Right atrium auricular region (tissue), 2 donors: Measurements from ENCODE around the gene DGLUCY. TPM values are rescaled to one million over a fixed set of nuclear protein-coding genes. Genes with fewer than 3 reads are reported as not detected.

Experiments
- DNase-seq: peaks from one replicate; pipeline ENCODE4 v3.0.0-alpha.2; 2019; ENCODE audit warnings: low spot score
- H3K27ac ChIP-seq, 2 donors: fragments of 200-600 bp; sonication (generic); 1 replicate in 1 of 2; 2 replicates in 1 of 2; pipeline ENCODE4 v1.5.1; 2016 to 2019
- H3K27me3 ChIP-seq, 2 donors: fragments of 200-600 bp; sonication (generic); one replicate each; pipeline versions ENCODE4 v1.5.1 to v1.6.0; 2017 to 2019
- H3K36me3 ChIP-seq: fragments of 200-600 bp; sonication (generic); one replicate; pipeline ENCODE4 v1.5.1; 2016
- H3K4me1 ChIP-seq, 2 donors: fragments of 200-600 bp; sonication (generic); one replicate each; pipeline versions ENCODE4 v1.5.1 to v1.6.0; 2017 to 2019
- H3K4me3 ChIP-seq, 2 donors: fragments of 200-600 bp; sonication (generic); 1 replicate in 1 of 2; 2 replicates in 1 of 2; pipeline ENCODE4 v1.5.1; 2017 to 2019; ENCODE audit warnings: mild to moderate bottlenecking in 1 of 2, moderate library complexity in 1 of 2
- H3K9me3 ChIP-seq, 2 donors: fragments of 200-600 bp; sonication (generic); one replicate each; pipeline ENCODE4 v1.5.1; 2019
- CTCF ChIP-seq, 2 donors: fragments of 200-600 bp; sonication (generic); IDR thresholded peaks; one replicate each; pipeline ENCODE4 v1.5.1; 2019; ENCODE audit warnings: antibody characterized with exemption in 2 of 2
- total RNA-seq, 2 donors: library from RNA; depleted of rRNA; stranded (reverse); fragments of >200 nt; gene quantifications; one replicate each; pipeline ENCODE4 v1.1.0, GENCODE V29; 2016

Gene DGLUCY
- total RNA-seq, 2 donors from 2014 or later = 81.8 to 136 TPM

DNA sequence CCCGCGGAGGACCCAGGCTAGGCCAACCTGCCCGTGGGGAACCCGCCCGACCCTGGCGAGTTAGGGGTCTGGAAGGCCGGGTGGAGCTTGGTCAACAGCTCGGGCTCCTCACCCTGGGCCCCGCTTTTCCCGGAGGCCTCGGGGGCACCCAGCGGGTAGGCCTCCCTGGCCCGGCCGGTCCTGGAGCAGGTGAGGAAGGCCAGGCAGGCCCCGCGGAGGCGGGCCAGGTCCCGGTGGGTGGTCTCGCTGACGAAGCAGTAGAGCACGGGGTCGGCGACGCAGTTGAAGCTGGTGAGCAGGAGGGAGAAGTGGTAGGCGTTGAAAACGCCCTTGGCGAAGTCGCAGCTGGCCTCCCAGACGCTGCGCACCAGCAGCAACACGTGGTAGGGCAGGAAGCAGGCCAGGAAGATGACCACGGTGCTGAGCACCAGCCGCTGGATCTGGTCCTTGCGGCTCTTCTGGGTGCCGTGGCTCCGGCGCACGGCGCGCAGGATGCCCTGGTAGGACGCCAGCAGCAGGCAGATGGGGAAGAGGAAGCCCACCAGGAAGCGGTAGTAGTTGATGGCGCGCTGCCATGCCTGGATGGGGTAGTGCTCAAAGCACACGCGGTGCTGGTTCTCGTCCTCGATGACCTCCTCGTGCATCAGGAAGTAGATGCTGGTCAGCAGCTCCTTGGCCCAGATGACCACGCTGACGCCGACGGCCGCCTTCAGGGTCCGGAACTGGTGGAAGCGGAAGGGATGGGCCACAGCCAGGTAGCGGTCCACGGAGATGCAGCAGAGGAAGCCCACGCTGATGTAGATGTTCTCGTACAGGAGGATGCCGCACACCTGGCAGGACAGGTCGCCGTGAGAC is 120.3 kb downstream of the DGLUCY start:
- no peaks in the 10 kb centered on the region for H3K36me3 ChIP-seq

GRCh38 chr14:91234791-91235114 is 120.9 kb downstream of the DGLUCY start:
- Histone ChIP-seq H3K4me1 (no peaks in the 10 kb centered on the region), H3K4me3 (no peak overlapping the region), H3K27me3 (no peaks in the 10 kb centered on the region), H3K27ac (no peak overlapping the region), H3K36me3 (no peaks in the 10 kb centered on the region), H3K9me3 (no peaks in the 10 kb centered on the region)
- no peak for TF ChIP-seq CTCF (IDR thresholded peaks at IDR 0.05)
- DNase-seq = no peak

More for the DNA sequence above, 120.3 kb downstream of the DGLUCY start:
- H3K9me3 ChIP-seq = no peaks in the 10 kb centered on the region
- DNase-seq = no peak
- no peaks in the 10 kb centered on the region for H3K27me3 ChIP-seq
- H3K4me1 ChIP-seq = no peaks in the 10 kb centered on the region
- no peak overlapping the region for H3K27ac ChIP-seq
- no peak for TF ChIP-seq CTCF (IDR thresholded peaks at IDR 0.05)
- H3K4me3 ChIP-seq = no peak overlapping the region

DNA sequence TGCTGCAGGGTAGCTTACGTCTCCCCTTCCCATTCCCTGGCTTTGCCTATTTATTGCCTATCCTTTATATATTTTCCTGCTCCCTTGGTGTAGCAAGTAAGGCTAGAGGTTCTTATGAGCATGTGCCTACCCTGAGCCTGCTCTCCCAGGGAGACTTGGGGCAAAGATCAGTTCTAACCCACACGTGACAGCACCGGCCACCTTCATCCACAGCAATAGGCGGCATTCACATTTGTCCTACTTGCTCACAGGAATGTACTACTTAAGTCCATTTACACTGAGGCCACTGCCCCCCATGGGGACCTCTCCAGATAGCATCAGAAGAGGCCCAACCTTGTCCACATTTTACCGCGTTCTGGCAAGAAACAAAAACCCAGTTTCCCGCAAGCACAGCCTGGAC is 122.0 kb downstream of the DGLUCY start:
- Histone ChIP-seq H3K9me3 (no peaks in the 10 kb centered on the region), H3K4me3 (no peak overlapping the region), H3K4me1 (no peaks in the 10 kb centered on the region), H3K27me3 (no peaks in the 10 kb centered on the region), H3K27ac (no peak overlapping the region), H3K36me3 (no peaks in the 10 kb centered on the region)
- DNase-seq = no peak
- TF ChIP-seq CTCF (IDR thresholded peaks at IDR 0.05) = no peak

DNA sequence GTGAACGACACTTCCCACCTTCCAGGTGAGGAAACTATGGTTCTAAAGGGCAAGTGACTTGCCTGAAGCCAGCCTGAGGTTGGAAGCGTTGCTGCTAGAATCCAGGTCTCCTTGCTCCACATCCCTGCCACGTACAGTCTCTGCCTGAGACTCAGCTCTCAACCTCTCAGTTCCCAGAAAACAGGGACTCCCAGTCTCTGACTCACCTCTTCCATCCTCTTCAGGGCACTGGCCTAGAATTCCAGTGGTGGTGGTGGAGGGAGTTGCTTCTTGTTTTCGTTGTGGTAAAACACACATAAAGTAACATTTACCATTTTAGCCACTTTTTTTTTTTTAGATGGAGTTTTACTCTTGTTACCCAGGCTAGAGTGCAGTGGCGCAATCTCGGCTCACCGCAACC is 123.3 kb downstream of the DGLUCY start:
- H3K27ac ChIP-seq = no peak overlapping the region
- H3K27me3 ChIP-seq = no peaks in the 10 kb centered on the region
- no peak for DNase-seq
- H3K9me3 ChIP-seq = no peaks in the 10 kb centered on the region
- H3K36me3 ChIP-seq = no peaks in the 10 kb centered on the region
- TF ChIP-seq CTCF (IDR thresholded peaks at IDR 0.05) = no peak
- H3K4me3 ChIP-seq = no peak overlapping the region
- no peaks in the 10 kb centered on the region for H3K4me1 ChIP-seq

DNA sequence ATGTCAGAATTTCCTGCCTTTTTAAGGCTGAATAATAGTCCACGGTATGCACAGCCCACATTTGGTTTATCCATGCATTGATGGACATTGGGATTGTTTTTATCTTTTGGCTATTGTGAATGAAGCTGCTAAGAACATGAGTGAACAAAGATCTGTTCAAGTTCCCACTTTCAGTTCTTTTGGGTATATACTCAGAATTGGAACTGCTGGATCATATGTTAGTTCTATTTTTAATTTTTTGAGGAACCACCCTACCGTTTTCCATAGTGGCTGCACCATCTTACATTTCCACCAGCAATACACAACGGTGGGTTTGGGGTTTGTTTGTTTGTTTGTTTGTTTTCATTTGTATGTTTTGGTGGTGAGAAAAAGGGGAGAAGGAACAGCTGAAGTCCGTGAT is 124.2 kb downstream of the DGLUCY start:
- Histone ChIP-seq H3K4me3 (no peak overlapping the region), H3K27me3 (no peaks in the 10 kb centered on the region), H3K9me3 (no peaks in the 10 kb centered on the region), H3K36me3 (no peaks in the 10 kb centered on the region), H3K27ac (no peak overlapping the region), H3K4me1 (peaks cover 0 to 3% of the 10 kb centered on the region in 2 donors)
- DNase-seq = no peak
- TF ChIP-seq CTCF (IDR thresholded peaks at IDR 0.05) = no peak

DNA sequence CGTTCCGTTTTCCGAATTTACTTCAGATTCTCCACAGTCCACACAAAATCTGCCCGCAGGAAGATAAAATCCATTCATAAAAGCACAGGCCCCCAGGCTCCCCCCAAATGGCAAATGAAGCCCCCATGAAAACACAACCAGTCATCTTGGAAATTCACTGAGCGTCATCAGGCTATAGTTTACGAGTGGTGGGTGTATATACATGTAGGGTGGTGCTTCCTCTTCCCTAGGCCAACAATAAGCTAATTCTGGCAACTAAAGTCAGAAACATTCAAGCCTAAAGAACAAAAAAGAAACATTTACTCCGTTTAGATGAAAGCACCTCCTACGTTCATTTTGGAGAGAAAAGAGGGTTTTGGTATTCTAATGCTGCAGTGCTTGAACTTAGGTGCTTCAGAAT is 124.8 kb downstream of the DGLUCY start:
- Histone ChIP-seq H3K9me3 (no peaks in the 10 kb centered on the region), H3K36me3 (no peaks in the 10 kb centered on the region), H3K27ac (no peak overlapping the region), H3K4me3 (no peak overlapping the region), H3K27me3 (no peaks in the 10 kb centered on the region), H3K4me1 (peaks cover 0 to 8% of the 10 kb centered on the region in 2 donors)
- TF ChIP-seq CTCF (IDR thresholded peaks at IDR 0.05) = no peak
- DNase-seq = no peak
